Neural cell (in vitro differentiated cells): ENCODE data around the gene SEPTIN2.

Experiments
- EZH2 ChIP-seq: fragments of 200-600, 300-800 bp; shearing (Covaris generic), sonication (generic); IDR thresholded peaks from 2 replicates; pipeline ENCODE4 v1.6.1; 2014; ENCODE audit warnings: antibody characterized with exemption, low read length, borderline replicate concordance, mild to moderate bottlenecking; ENCODE audit not compliant: insufficient read depth, poor library complexity, severe bottlenecking
- TF ChIP-seq, protein P1 (sequence below): fragments of 450-650 bp; IDR thresholded peaks from 2 replicates; pipeline ENCODE4 v1.5.1; 2014; ENCODE audit warnings: antibody characterized with exemption, mild to moderate bottlenecking, moderate library complexity; ENCODE audit not compliant: poor library complexity, severe bottlenecking

DNA sequence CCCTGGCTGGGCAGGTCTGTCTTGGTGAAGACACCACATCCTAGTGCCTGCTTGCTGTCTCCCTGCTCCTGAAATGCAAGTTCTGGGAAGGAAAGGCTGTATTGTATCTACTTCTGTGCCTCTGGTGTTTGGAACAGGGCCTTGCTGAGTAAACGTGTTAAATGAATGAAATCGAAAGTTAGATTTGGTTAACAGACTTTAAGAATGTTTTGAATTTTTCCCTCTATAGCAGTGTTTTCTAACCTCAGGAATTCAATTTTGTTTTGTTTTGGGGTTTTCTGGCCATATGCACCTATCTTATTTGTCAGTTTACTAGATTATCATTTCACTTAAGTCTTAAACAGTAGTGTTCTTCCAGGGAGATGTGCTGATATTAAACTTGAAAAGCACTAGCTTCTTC, 61.1 kb downstream of the SEPTIN2 start:
- TF ChIP-seq, protein P1, sequence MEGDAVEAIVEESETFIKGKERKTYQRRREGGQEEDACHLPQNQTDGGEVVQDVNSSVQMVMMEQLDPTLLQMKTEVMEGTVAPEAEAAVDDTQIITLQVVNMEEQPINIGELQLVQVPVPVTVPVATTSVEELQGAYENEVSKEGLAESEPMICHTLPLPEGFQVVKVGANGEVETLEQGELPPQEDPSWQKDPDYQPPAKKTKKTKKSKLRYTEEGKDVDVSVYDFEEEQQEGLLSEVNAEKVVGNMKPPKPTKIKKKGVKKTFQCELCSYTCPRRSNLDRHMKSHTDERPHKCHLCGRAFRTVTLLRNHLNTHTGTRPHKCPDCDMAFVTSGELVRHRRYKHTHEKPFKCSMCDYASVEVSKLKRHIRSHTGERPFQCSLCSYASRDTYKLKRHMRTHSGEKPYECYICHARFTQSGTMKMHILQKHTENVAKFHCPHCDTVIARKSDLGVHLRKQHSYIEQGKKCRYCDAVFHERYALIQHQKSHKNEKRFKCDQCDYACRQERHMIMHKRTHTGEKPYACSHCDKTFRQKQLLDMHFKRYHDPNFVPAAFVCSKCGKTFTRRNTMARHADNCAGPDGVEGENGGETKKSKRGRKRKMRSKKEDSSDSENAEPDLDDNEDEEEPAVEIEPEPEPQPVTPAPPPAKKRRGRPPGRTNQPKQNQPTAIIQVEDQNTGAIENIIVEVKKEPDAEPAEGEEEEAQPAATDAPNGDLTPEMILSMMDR, result no peak
- no peak for TF ChIP-seq EZH2
